GM18526 (cell line): ENCODE results near the gene DSCAM.

Experiments
- POLR2A ChIP-seq: IDR thresholded peaks from 3 replicates; pipeline ENCODE4 v1.6.1; 2011; ENCODE audit not compliant: insufficient read length; ENCODE audit errors: extremely low read depth

DSCAM gene, protein sequence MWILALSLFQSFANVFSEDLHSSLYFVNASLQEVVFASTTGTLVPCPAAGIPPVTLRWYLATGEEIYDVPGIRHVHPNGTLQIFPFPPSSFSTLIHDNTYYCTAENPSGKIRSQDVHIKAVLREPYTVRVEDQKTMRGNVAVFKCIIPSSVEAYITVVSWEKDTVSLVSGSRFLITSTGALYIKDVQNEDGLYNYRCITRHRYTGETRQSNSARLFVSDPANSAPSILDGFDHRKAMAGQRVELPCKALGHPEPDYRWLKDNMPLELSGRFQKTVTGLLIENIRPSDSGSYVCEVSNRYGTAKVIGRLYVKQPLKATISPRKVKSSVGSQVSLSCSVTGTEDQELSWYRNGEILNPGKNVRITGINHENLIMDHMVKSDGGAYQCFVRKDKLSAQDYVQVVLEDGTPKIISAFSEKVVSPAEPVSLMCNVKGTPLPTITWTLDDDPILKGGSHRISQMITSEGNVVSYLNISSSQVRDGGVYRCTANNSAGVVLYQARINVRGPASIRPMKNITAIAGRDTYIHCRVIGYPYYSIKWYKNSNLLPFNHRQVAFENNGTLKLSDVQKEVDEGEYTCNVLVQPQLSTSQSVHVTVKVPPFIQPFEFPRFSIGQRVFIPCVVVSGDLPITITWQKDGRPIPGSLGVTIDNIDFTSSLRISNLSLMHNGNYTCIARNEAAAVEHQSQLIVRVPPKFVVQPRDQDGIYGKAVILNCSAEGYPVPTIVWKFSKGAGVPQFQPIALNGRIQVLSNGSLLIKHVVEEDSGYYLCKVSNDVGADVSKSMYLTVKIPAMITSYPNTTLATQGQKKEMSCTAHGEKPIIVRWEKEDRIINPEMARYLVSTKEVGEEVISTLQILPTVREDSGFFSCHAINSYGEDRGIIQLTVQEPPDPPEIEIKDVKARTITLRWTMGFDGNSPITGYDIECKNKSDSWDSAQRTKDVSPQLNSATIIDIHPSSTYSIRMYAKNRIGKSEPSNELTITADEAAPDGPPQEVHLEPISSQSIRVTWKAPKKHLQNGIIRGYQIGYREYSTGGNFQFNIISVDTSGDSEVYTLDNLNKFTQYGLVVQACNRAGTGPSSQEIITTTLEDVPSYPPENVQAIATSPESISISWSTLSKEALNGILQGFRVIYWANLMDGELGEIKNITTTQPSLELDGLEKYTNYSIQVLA (N-terminal part only)

DNA sequence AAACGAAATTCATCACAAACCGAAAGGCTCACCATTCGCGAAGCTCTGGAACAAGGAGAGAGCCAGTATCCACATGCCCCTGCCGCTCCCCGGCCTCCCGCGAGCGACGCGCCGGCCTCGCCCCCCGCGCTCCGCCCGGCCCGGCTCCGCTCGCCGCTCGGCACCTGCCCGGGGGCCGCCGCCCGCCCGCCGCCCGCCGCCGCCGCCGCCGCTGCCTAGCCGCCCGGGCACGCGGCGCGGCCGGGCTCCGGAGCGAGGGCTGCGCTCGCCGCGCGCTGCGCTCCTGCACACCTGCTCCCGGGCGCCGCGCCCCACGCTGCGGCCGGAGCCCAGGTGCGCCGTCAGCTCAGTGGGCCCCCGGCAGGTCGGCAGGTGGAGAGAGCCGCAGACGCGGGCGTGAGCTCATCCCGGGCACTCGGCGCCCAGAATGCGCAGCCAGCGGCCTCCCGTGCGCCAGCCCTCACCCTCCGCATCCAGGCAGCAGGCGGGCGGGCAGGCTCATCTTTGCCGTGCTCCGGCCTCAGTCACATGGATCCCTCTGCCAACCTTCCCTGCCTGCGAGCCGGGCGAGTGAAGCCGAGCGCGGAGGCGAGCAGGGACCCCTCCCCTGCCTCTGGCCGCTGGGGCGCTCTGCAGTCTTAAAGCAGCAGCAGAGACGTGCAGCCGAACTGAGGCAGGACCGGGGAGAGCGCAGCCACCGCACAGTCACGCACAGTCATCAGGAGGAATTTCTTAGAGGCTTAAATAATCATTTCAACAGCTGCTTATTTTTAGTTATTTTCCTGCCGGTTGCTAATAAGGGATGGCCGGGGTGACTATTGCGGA, at the start of gene DSCAM:
Gene DSCAM, minus strand, starts transcription at position 572 of the 825 bp plus-strand sequence. Its CDS starts 497 bp downstream, at position 75.
- TF ChIP-seq POLR2A, result no peak

DNA sequence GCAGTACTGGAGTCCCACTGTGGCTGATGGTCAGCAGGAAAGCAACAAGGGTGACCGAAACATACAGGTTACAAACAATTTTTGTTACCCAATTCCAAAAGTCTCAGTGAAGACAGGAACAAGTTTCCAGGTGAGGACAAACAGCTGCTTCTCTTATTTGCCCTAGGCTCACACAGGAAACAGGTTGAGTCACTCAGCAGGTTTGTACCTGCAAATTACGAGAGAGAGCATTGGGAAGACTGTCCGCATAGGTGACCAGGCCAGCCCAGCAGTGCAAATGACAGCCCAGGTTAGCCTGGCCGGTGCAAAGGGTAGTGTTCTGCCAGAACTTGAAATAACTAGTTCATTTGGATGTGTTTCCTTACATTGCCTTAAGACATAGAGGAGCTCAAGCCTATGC, 40.0 kb upstream of the DSCAM start:
- no peak for TF ChIP-seq POLR2A

DNA sequence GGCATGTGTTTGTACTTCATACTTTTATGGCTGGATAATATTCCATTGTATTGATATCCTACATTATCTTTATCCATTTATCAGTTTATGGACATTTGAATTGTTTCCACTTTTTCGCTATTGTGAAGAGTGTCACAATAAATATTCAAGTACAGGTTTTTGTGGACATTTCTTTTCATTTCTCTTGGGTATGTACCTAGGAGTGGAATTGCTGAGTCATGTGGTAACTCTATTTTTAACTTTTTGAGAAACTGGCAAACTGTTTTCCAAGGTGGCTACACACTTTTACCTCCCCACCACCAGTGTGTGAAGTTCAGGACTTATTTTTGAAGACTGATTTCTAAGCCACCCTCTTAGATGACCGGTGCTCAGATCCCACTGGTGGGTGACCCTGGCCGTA, 39.0 kb upstream of the DSCAM start:
- TF ChIP-seq POLR2A, result no peak

DNA sequence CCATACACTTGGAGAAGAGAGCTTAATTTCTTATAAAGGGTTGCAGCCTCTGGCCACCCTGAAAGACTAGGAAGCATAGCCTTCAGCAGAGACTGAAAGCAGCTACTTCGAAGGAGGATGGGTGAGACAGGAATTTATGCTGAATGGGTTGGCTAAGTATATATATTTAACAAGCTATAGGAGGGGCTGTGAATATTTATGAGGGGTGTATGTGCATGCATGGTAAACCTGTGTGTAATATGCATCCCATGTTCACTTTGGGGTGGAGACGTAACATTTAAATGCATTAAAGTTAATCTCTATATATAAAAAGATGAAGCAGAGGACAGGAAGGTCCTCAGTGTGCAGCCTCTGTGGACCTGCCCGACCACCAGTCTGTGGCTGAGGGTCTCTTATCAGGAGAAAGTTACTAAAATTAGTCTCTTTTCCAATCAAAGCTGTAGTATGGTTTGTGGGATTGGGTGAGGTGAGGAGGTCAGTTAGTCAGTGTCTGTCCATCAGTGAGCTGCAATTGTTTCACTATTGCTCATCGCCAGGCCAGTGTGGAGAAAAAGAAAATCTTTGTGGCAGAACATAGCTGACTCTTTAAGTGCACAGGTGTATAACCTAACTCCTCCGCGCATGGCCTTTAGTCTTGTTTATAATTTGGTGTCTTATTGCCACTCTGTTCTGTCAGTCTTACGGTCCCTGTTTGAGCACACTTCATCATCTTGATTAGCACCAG, 35.4 kb upstream of the DSCAM start:
- no peak for TF ChIP-seq POLR2A

DNA sequence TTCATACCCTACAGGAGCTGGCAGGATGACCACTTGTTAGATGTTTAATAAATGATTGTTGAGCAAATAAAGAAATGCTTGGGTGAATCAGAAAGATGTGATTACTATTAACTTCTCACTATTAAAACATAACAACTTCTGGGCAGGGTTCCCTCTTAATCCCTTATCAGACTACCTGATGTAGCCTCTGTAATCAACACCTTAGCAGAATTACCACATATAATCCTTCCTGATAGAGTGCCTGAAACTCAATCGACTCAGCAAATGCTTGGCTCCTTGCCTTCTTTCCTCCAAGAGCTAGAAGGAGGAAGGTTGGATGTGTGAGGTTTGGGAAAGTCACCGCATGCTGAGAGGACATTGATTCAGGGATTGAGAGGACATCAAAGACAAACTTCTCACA, 34.8 kb upstream of the DSCAM start:
- no peak for TF ChIP-seq POLR2A

DNA sequence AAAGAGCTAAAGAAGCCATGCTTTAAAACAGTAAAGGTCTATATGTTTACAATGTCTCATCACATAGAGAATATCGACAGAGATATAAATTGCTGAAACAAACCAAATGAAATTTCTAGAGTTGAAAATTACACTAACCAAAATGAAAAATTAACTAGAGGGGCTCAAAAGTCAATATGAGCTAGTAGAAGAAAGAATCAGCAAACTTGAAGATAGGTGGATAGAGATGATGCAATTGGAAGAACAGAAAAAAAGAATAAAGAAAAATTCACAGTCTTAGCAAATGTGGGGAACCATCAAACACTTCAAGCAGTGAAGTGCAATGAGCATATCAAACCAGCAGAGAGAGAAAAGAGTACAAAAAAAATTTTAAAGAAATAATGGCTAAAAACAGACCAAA, 24.1 kb upstream of the DSCAM start:
- TF ChIP-seq POLR2A, result no peak

DNA sequence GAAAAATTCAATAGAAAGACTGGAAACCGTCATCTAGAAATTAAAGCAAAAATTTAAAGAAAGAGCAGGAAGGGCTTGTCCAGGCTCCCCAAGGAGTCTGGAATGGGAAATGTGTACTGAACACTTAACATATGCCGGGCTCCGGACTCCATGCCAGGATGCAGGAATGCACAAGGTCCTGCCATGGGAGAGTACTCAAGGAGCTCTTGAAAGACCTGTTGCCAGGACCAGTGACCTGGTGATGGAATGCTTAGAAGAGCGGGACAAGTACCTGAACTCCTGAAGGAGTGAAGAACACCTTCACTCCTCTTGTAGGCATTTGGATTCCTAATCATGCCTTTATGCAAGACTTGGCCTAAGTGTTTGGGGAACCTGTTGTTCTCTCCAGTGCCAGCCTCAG, 16.9 kb upstream of the DSCAM start:
- no peak for TF ChIP-seq POLR2A

DNA sequence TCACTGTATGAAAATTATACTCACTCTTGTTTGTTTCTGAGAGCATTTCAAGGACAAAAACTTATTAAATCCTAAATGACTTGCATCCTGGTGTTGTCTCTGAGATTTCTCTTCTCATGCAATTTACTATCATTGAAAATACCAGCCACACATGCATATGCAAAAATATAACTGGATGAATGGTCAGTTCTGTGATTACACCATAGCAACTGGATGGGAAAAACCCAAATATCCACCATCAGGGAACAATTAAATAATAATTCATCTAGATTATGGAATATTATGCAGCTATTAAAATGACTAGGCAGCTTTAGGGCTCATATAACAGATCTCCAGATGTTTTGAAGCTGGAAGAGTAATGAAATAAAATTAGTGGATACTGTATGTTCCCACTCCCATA, 11.6 kb upstream of the DSCAM start:
- TF ChIP-seq POLR2A, result no peak

DNA sequence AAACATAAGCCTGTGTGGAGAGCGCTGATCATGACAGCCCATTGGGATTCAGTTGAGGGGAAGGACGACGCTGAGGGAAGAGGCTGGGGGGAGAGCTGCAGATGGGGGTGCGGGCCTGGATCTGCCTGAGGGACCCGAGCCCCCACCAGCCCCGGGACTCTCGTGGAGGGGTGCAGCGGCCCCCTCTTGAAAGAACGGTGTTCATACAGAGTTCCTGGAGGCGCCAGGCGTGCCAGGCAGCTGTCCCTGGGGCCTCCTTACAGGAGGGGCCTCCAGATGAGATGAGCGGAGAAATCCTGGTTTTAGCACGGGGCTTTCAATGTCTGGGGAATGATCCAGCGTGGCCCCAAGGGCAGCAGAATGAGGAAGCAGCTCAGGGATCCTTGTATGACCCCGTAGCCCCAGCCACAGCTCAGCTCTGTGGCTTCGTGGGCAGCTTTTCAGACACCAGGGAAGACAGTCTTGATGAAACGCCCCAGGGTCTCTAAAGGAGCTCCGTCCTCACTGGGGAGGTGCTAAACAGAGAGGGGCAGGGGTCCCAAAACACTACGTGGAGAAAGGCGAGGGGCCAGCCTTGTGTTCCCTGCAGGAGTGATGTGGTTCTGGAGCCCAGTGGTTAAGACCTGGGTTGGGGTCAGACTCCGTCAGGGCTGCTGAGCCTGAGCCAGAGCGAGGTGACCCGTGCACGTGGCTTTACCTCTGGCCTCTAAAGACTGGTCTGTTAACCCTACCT, 7.2 kb upstream of the DSCAM start:
- TF ChIP-seq POLR2A, result no peak

DNA sequence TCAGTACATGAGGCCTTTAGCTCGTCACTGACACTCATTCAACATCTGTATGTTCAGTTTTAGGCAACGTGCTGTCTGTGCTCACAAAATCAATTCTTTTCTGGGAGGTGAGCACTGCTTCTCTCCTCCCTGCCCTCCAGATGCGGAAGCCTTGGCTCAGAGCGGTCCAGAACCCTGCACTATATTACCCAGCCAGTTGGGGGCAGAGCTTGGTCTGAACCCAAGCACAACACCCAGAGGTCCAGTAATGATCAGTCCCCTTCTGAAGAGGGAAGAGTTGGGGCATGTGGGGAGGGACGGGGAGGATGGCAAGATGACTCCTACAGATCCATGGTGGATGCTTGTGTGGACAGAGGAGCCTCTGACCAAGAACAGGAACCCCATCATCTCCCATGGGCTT, 5.6 kb upstream of the DSCAM start:
- TF ChIP-seq POLR2A, result no peak

DNA sequence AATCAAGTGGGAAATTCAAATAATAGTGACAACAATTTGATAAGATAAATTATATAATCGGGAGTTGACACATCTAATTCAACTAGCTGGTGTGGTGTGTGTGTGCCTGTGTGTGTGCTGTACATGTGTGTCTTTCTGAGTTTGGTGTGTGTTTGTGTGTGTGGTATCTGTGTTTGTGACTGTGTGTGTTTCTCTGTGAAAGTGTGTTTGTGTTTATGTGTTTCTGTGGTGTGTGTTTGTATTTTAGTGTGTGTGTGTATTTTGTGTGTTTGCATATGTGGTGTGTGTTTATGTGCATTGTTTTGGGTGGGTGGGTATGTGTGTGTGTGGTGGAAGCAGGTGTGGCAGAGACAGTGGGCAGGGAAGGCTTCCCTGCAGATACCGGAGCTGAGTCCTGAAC, 4.8 kb upstream of the DSCAM start:
- TF ChIP-seq POLR2A, result no peak

DNA sequence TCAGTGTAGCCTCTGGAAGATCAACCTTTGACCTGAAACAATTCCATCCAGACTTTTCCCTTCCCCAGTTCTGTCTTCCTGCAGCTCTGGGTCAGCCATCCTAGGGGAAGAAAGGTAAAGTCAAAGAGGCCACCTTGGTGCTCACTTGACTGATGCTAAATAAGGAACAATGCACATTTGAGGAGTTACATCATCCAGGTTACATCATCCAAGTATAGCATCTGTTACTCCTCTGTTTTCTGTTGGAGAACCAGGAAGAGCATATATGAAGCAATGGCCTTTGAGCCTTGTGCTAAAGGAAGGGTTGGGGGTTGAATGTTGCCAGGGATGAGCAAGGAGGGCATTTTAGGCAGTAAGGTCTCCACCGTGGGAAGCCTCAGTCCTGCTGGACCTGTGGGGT, 3.1 kb upstream of the DSCAM start:
- TF ChIP-seq POLR2A, result no peak

DNA sequence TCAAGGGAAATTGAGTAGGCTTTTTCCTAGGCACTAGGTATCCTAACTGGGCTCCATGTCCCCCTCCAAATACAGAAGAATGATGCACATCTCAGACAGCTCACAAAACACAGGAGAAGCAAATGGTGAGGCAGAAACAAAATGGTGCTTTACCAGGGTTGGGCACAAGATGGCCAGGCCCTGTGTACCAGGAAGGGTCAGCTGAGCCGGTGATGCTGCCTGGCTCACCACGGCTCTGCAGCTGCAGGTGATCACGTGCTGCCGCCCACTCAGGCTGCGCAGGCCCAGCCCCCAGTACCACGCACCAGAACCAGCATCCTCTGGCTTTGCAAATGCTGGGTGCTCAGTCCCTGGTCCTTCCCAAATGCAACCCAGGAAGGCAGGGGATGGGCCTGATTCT, 993 bp upstream of the DSCAM start:
- no peak for TF ChIP-seq POLR2A

DNA sequence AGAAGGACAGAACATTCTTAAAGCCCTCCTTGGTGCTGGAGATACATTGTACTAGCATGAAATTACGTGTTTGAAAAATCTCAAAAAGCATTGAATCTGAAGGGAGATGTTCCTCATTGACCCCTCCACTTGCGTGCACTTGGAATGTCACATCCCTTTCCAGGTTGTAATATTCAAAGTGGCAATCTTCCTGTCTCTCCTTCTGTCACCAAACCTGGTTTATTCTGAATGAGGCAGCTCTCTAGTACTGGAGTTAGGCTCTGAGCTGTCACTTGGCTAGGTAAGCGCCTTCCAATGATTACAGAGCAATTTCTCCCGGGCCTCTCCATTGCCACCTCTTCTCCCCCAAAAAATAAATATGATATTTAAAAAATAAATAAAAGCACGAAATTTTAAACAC, 855 bp downstream of the DSCAM start:
- TF ChIP-seq POLR2A, result no peak

DNA sequence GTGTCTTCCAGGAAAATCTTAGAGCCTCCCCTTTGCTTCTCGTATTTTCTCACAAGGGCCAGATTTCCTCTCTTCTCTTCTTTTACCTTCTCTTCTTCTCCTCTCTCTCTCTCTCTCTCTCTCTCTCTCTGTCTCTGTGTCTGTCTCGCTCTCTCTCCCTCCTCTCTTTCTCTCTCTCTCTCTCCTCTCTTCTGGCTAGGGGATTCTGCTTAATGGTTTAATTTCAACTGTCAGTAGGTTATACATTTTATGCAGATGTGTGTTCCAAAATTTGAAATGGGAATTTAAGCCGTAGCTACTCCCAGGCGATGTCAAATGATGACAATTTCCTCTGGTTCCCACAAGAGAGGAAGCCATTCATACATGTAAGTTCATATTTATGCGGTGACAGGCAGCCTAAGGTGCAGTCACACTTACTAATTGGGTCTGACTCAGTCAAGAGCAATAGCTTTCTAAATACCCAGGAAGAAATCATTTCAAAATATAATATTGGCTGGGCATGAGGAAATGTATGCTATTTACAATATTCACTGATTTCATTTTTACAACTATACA, 1.4 kb downstream of the DSCAM start:
- TF ChIP-seq POLR2A, result no peak
